GM18868 (cell line): ENCODE results near the gene KAT14.
"Not testable (repeated sequence)": the region's sequence is repeated elsewhere in the genome, so short reads cannot be mapped to it uniquely, and the experiment has no call there.

Experiments used
- ATAC-seq: cut with Tn5 transposase; IDR thresholded peaks from one replicate; pipeline ENCODE4 v1.9.1; 2021; ENCODE audit warnings: mild to moderate bottlenecking, moderate library complexity; ENCODE audit not compliant: unreplicated experiment

Gene KAT14

DNA sequence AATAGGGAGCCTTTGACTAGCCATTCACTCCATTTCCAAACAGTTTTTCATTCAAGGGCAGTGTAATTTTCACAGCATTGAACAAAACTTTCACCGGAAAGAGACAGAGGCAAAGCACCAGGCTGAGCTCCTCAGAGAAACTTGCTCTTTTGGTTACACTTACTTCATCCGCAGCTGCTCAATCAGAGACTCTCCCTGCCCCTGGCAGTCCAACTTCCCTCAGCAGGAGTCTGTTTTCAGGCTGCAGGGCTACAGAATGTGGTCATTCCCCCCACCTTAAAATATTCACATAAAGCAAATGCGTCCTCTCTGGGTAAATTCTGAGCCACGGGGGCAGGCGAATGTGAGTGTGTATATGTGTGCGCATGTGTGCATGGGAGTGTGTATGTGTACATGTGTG lies 80.6 kb downstream of the KAT14 start:
- ATAC-seq = no peak

DNA sequence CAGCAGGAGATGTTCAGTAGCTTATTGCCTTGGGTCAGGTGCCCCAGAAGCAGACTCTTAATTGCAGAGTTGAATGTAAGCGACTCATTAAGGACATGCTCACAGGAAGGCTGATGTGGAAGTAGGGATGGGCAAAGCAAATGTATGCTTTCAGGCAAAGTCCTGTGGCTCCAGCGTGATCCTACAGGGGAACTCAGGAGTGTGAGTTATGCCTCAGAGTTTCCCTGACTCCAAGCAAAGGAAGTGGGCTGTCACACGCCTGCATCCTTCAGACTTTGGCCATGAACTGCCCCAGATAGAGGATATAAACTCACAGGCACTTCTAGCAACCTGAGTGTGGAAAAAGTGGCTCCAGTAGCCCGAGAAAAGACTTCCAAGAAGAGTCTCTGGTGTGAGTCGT lies 85.7 kb downstream of the KAT14 start:
- no peak for ATAC-seq

DNA sequence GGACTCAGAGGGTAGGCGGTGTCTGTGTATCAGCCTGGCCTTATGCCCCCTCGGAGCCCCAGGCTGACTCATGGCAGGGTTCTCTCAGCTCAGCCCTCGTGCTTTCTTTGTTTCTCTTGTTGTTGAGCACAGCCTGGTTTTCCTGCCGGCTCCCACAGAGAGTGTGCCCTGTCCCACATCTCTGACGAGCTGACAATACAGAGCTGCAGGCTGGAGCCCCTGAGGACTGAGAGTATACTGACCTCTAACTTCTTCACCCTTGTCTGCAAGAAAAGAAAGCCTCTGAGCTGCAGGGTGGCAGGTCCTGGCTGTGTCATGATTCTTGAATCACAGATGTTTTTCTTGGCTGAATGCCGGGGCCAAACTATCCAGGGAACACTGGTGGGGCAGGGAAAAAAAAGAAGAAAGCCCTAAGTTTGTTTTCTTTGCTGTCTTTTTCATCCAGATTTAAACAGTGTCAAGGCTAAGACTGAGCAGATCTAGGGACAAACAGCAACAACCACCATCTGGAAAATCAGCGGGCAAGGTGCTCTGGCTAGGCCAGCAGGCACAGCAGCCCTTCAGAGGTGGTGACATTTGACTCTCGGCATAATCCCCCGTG lies 87.4 kb downstream of the KAT14 start:
- no peak for ATAC-seq

DNA sequence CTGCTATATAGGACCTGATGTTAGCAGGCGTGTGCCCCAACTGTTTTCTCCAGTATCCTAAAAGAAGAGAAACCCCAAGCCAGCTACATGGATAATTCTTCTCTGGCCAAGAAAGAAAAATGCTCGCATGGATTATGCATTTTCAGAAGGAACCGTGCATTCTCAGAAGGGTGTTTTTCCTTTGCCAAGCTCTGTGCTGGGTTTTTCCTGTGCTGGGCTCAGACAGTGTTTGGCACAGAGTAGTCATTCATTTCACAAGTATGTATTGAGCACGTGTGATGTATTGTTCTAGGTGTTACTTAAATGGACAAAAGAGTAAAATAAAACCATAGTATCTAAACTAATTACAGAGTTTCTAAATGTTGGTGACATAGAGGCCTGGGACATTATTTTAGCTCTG lies 88.0 kb downstream of the KAT14 start:
- ATAC-seq = no peak

DNA sequence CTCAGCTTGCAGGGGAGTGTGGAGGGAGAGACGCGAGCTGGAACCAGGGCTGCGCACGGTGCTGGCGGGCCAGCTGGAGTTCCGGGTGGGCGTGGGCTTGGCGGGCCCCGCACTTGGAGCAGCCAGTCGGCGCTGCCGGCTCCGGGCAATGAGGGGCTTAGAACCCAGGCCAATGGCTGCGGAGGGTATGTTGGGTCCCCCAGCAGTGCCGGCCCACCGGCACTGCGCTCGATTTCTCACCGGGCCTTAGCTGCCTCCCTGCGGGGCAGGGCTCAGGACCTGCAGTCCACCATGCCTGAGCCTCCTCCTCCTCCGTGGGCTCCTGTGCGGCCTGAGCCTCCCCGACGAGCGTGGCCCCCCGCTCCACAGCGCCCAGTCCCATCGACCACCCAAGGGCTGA lies 89.1 kb downstream of the KAT14 start:
- not testable (repeated sequence) for ATAC-seq

DNA sequence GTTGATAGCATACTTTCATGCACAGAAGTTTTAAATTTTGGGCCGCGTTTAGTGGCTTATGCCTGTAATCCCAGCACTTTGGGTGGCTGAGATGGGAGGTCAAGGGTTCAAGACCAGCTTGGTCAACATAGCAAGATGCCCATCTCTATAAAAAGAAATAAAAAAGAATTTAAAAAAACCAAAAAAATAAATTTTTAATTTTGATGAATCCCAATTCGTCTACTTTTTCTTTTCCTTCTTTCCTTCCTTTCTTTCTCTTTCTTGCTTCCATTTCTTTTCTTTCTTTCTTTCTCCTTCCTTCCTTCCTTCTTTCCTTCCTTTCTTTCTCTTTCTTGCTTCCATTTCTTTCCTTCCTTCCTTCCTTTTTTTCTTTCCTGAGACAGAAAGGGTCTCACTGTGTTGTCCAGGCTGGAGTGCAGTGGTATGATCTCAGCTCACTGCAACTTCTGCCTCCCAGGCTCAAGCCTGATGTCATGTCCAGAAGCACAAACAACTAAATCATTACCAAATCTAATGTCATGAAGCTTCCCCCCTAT lies 95.8 kb downstream of the KAT14 start:
- no peak for ATAC-seq
